HG03060 (cell line): Measurements from ENCODE around the gene PKNOX2.

Experiments
- ATAC-seq: cut with Tn5 transposase; IDR thresholded peaks from one replicate; pipeline ENCODE4 v1.9.1; 2021; ENCODE audit warnings: low read depth, moderate number of reproducible peaks; ENCODE audit not compliant: unreplicated experiment

PKNOX2 gene

DNA sequence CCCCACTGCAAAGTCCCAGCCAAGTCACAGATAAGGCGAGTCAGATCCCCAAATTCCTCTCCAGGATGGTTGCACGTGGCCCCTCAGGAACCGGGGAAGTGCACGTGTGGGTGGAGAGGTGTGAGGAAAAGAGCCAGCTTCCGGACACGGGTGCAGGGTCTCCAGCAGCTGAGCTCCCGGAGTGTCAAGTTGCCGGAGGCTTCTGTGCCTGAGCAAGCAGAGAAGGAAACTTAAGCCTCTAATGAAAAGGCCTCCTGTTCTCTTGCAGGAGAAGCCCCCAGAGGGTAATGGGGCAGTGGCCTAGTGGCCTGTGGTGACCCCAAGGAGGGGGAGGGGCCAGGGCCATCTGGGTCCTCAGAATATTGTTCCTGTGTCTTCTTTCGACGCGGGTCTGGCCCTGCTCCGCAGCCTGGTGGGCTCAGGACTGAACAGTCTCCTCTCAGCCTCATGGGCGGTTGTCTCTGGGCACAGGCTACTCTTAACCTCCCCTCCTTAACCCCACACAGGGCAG is 183.6 kb downstream of the PKNOX2 start:
- no peak for ATAC-seq

- no peak for ATAC-seq
Observed at GRCh38 chr11:125348674-125349309, 184.2 kb downstream of the PKNOX2 start.

GRCh38 chr11:125350206-125351032 is 185.9 kb downstream of the PKNOX2 start:
- ATAC-seq = no peak

DNA sequence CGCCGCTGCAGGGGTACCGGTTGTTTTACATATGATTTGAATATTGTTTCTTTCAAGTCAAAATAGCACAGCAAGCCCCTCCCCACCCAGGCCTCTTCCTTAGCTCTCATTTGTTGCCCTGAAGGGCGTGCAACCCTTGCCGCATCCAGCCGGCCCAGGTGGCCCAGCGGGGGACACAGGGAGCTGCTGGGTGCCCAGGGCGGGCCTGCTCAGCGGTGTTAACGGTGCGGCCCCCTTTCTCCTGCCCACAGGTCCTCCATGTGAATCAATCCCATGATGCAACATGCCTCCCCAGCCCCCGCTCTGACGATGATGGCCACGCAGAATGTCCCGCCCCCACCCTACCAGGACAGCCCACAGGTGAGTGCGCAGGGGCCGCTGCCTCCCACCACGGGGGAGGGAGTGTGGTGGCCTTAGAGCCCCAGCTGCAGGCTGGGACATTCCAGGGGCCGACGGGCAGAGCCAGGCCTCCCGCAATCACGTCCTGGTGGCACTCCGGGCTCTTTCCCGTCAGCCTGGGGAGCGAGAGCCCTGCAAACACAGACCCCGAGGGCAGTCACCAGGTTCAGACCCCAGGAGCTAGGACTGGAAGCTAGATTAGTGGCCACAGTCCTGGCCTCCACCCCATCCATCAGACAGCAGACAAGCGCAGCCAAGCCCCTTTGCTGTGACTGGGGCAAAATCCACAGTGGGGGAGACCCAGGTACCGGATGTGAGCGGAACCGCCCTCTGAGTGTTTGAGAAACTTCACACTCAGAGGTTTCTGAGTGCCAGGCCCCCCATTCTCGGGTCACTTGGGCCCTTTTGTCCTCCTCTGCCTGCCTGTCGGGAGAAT is 186.7 kb downstream of the PKNOX2 start:
- no peak for ATAC-seq

- ATAC-seq = no peak
Observed at GRCh38 chr11:125351868-125352250, 187.3 kb downstream of the PKNOX2 start.

GRCh38 chr11:125356797-125357196 is 192.2 kb downstream of the PKNOX2 start:
- no peak for ATAC-seq

DNA sequence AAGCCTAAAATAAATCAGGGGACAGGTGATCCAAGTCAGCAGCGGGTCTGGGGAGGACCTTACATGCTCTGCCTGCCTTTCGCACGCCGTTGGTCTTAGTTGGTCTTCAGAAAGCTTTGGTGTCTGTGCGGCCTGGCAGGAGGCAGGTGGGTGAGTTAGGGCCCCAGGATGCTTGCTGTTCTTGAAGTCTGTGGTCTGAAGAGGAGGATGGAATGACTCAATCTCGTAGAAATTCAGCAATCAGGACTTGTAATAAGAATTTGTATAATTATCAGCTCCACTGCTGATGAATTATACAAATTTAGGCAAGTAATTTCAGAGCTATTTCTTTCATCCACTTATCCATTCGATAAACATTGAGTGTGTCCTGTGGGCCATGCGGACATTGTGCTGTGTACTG is 193.0 kb downstream of the PKNOX2 start:
- no peak for ATAC-seq

GRCh38 chr11:125358254-125358840 is 193.8 kb downstream of the PKNOX2 start:
- ATAC-seq = no peak

GRCh38 chr11:125359130-125359529 is 194.6 kb downstream of the PKNOX2 start:
- no peak for ATAC-seq

- no peak for ATAC-seq
Observed at GRCh38 chr11:125360066-125360465, 195.5 kb downstream of the PKNOX2 start.

- no peak for ATAC-seq
Observed at GRCh38 chr11:125364121-125364826, 199.7 kb downstream of the PKNOX2 start.

GRCh38 chr11:125365196-125365931 is 200.8 kb downstream of the PKNOX2 start:
- no peak for ATAC-seq

DNA sequence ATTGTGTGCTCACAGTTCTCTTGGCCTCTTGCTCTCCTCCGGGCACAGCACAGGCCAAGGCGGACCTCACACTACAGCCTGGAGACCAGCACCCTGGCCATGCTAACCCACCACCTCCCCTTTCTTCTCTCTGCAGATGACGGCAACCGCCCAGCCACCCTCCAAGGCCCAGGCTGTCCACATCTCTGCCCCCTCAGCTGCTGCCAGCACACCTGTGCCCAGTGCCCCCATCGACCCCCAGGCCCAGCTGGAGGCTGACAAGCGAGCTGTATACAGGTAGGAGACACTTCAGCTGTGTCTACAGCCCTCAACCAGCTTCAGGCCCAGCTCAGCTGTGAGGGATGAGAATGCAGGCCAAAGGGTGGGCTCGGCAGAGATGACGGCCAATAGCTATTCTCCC is 203.2 kb downstream of the PKNOX2 start:
- ATAC-seq = no peak

DNA sequence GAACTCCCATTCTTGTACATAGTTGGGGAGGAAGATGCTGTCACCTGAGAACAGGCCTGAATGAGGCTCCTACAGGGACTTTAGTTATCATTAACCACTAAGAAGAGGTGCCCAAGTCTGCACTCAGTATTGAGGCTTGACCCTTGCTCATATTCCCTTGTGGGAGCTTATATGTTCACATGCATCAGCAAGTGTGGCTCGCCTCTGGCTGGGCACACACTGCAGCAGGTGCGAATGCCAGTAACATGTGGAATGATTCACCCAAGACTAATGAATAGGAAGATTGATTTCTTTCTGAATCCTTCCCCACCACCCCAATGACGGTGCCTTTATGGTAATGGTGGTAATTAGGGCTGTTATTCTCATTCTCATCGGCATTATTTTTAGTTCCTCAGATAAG is 204.2 kb downstream of the PKNOX2 start:
- ATAC-seq = no peak

DNA sequence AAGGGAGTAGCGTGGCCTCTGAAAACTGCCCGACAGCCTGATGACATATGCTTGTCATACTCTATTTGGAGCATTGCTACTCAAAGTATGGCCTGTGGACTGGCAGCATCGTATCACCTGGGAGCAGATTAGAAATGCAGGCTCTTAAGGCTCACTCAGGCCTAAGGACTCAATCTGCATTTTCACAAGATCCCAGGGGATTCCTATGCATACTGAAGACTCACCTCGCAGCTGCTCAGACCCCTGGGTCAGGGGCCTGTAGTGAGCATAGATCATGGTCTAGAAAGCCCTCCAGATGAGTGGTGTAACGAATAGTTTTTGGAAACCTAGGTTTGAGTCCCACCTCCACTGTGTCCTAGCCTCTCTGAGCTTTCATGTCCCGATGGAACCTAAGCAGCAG is 205.3 kb downstream of the PKNOX2 start:
- no peak for ATAC-seq

- no peak for ATAC-seq
Observed at GRCh38 chr11:125370561-125371389, 206.2 kb downstream of the PKNOX2 start.

DNA sequence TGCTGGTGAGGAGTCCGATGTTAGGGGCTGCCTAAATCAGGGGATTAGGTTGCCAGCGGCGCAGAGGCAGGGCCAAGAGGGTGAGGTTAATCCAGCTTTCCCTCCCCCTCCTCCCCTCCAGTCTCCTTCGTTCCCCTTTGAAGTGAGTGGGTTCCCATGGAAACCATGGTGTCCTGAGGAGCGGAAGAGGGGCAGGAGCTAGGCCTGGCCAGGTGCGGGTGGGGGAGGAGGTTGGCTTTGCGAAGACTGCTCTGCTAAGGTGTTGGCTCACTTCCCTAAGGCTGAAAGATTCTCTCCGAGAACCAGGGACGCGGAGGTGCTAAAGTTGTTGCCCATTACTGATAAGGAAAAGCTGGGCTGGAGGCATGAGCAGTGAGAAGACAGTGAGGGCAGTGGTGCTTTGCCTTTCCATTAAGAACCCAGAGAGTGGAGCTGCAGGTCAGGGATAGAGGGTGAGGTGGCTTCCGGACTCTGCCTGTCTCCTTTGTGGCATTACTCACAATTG is 206.9 kb downstream of the PKNOX2 start:
- no peak for ATAC-seq

- no peak for ATAC-seq
Observed at GRCh38 chr11:125372088-125372487, 207.5 kb downstream of the PKNOX2 start.
